HG02588 (cell line): ENCODE data around the gene PPM1E.
"Not testable (repeated sequence)": the region's sequence is repeated elsewhere in the genome, so short reads cannot be mapped to it uniquely, and the experiment has no call there.

Source experiments
- ATAC-seq: cut with Tn5 transposase; IDR thresholded peaks from one replicate; pipeline ENCODE4 v1.9.1; 2021; ENCODE audit warnings: mild to moderate bottlenecking, moderate library complexity; ENCODE audit not compliant: unreplicated experiment

PPM1E gene

GRCh38 chr17:58755577-58756245 lies at the start of gene PPM1E:
TSS of gene PPM1E (plus strand) at chr17:58755854.
- no peak for ATAC-seq

- no peak for ATAC-seq
Measured at GRCh38 chr17:58706351-58707140, 49.1 kb upstream of the PPM1E start.

- no peak for ATAC-seq
Measured at GRCh38 chr17:58710948-58711552, 44.6 kb upstream of the PPM1E start.

DNA sequence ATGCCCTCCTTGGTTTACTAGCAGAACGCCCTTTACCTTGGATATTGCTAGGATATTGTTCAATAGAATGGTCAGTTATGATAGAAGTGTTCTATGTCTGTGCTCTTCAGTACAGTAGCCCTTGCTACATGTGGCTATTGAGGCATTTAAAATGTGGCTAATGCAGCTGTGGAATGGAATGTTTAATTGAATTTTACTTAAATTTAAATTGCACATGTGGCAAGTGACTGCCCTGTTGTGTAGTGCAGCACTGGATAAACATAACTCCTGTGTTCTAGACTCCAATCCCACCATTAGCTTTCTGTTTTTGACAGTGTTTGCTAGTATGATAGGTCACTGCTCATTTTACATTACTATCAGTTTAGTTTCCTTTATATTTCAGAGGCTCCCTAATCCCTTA lies 33.4 kb upstream of the PPM1E start:
- no peak for ATAC-seq

DNA sequence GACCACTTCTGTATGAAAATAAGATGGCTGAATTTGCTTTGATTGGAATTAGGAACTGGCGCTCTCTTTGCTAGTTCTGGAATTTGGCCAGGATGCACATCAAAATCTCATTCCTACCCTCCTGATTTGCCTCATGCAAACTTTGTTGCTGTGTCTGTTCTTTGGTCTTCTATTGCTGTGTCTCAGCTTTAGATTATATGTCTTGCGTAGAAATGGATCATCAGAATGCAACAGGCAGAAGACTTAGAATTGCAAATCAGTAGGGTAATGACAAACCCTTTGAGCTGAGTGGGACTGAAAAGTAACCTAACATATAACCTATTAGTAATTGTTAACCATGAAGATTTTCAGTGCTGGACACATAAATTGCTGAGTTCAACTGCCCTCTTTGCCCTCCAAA lies 33.0 kb upstream of the PPM1E start:
- no peak for ATAC-seq

DNA sequence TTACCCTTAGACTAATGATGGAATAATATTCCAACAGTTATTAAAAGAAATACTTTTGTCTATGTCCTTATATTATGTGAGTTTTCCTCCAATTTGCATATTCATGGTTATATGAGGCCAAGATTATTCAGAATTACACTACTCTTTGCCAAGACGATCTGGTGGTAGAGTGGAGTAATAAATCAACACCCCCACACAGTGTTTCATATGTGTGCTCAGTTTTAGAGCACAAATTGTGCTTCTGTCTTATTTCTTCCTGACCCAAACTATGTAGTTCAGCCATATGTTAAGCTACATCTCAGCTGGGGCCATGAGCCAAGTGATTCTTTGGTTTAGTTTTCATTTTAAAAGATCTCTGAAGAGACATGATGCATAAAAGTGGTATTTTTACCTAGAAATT lies 26.9 kb upstream of the PPM1E start:
- no peak for ATAC-seq

GRCh38 chr17:58730937-58731336 lies 24.7 kb upstream of the PPM1E start:
- no peak for ATAC-seq

DNA sequence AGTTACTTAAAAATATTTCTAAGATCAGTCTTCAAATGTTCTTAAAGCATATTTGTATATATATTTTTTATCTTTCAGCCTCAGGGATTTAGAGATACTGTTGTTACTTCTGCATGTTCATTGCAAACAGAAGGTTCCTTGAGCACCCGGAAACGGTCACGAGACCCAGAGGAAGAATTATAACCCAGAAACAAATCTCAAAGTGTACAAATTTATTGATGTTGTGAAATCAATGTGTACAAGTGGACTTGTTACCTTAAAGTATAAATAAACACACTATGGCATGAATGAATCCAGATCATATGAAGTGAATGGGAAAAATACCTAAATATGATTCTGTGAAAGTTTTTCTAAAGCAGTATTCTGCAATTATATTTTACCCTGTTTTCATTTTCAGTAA lies 21.6 kb upstream of the PPM1E start:
- ATAC-seq, result no peak

GRCh38 chr17:58734811-58735210 lies 20.8 kb upstream of the PPM1E start:
- no peak for ATAC-seq

- no peak for ATAC-seq
Measured at GRCh38 chr17:58741121-58741625, 14.5 kb upstream of the PPM1E start.

GRCh38 chr17:58747674-58748073 lies 8.0 kb upstream of the PPM1E start:
- ATAC-seq, result no peak

- not testable (repeated sequence) for ATAC-seq
Measured at GRCh38 chr17:58749627-58750026, 6.0 kb upstream of the PPM1E start.

- ATAC-seq, result no peak
Measured at GRCh38 chr17:58753026-58753425, 2.6 kb upstream of the PPM1E start.

DNA sequence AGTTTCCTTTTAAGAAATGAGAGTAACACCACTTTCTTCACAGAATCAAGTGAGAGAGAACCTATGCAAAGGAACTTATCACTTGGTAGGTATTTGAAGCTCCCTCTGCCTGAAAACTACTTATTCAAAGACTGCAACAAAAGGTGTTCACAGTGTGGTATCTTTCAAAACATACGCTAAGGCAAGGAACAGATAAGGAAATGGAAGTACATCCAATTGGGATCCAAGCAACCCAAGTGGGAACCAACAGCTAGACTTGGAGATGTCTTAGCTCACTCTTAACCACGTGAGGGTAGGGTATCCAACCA lies 431 bp upstream of the PPM1E start:
- ATAC-seq, result no peak

DNA sequence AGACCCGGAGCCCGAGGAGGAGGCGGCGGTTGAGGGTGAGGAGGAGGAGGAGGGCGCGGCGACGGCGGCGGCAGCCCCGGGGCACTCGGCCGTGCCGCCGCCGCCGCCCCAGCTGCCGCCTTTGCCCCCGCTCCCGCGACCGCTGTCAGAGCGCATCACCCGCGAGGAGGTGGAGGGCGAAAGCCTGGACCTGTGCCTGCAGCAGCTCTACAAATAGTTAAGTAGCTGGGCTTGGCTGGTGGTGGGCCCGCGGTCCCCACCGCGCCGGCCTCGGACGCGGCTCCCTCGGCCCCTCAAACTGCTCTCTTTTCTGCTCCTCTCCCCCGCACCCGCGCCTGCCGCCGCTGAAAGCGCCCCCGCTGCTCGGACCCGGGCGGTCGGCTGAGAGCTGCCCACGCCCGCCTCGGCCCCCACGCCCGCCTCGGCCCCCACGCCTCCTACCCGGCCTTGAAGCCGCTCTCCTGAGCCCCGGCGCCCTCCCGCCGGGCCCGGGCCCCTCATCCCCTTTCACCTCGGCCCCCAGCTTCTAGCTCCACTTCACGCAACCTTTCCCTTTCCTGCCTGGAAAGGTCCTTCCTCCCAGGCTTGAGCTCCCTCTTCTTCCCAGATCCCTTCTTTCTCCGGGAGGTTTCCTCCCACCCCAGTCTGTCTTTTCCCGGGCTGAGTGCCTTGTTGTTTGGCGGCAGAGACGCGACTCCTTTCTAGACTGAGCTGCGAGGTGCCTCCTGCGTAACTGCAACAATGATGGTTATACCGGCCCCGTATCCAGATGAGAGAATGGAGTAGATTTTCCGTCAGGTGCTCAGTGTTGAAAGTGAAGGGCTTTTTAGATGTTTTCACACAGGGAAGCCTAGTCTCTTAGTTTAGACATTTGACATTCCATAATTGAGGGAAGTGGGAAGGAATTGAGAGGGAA lies 850 bp downstream of the PPM1E start:
- no peak for ATAC-seq

DNA sequence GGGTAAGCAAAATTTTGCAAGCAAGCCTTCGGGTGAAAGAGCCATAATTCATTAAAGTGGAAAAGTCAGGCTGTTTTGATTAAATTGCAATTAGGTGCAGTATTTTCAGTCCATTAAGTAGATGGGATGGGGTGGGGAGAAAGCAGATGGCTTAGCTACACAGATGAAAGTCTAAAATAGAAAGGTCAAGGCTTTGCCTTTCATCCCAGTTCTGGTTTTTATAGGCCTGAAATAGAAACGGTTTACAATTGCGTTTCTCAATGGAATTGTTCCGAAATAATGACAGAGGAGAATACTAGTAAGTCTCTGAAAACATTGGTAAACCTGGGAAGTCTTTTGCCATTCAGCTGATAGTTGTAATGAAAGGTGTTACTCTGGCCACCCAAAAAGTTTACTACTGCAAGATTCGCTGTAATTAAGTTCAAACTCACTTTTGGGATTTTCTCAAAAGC lies 1.5 kb downstream of the PPM1E start:
- ATAC-seq, result no peak

DNA sequence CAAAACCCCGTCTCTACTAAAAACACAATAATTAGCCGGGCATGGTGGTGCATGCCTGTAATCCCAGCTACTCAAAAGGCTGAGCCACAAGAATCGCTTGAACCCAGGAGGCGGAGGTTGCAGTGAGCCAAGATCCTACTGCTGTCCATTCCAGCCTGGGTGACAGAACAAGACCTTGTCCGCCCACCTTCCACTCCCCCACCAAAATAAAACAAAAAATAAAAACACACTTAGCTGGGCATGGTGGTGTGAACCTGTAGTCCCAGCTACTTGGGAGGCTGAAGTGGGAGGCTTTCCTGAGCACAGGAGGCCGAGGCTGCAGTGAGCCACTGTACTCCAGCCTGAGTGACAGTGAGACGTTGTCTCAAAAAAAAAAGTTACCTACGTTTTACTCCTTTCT lies 3.2 kb downstream of the PPM1E start:
- ATAC-seq, result no peak

- no peak for ATAC-seq
Measured at GRCh38 chr17:58759522-58759921, 3.9 kb downstream of the PPM1E start.

DNA sequence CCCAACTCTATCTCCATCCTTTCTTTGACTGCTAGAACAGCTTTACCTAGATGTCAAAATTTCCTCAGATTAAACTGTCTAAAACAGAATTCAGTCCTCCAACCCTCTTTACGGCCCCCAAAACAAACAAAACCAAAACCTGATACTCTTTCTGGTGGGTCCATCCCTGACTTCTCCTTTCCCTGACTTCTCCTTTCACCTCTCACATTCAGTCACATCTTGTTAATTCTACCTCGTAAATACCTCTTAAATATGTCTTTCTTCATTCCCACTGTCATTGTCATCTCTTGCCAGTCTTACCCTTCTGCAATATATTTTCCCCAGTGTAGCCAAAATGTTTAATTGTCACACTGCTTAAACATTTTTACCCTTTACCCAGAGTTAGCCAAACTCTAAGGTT lies 4.6 kb downstream of the PPM1E start:
- no peak for ATAC-seq

DNA sequence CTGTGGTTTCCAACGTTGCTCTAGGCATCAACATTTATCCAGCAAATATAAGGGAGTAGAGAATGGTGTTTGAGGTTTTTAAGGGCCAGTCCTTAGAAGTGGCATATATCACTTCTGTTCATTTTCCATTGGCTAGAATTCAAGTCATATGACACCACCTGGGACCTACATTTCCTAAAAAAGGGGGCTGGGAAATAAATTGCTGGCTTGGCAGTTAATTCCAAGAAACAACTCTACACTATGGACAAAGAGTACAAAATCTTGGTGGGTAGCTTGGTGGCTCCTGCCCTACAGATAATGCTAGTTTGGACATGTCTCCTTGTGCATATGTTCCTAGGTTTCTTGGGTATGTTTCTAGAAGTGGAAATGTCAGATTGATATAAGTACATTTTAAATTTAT lies 7.6 kb downstream of the PPM1E start:
- no peak for ATAC-seq

DNA sequence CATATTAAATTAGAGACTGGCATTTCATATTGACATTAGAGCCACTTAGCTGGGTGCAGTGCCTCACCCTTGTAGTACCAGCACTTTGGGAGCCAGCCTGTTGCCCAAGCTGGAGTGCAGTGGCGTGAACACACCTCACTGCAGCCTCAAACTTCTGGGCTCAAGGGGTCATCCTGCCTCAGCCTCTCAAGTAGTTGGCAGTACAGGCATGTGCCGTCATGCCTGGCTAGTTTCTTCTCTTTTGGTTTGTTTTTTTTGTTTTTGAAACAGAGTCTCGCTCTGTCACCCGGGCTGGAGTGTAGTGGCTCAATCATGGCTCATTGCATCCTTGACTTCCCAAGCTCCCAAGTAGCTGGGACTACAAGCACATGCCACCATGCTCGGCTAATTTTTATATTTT lies 8.7 kb downstream of the PPM1E start:
- ATAC-seq, result no peak
